ENCODE data around the gene TMED5.

TMED5 gene

DNA sequence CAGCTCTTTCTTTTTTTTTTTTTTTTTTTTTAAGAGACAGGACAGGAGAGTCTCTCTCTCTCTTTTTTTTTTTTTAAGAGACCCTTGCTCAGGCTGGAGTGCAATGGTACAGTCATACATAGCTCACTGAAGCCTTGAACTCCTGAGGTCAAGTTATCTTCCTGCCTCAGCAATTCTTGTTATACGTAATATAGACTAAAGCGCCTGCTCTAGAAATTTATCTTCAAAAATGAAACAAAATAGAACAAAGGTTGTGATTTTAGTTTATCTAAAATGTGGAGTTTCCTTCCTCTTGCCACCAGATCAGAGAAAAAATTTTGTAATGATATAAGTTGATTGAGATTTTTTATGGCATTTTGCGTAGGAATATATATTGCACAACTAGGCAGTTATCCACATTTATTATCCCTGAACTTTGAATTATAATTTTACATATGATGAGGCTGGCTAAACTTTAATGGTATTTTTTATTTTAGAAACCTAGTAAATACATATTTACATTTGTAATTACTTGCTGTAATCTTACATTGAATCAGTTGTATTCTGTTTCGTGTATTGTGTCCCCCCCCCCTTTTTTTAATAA is 56.9 kb downstream of the TMED5 start:
- DNase-seq (ENCODE audit: low read depth in 2 of 2), result no peak

DNA sequence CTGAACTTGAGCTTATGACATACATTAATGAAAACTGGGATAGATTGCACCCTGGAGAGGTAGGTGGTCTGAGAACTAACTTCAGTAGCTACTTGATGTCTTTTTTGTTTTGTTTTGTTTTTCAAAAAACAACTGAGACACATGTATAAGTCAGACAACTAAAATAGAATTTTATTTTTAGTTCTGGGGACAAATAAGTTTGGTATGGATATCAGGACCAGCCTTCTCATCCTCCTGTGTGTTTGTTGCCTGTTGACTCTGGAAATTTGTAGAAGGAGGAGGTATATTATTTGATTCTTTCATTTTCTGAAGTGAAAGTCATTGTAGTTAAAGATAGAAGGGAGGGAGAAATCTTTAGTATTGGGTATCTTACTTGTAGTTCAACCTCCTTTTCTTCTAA is 59.6 kb downstream of the TMED5 start:
- DNase-seq (ENCODE audit: low read depth in 2 of 2), result no peak

DNA sequence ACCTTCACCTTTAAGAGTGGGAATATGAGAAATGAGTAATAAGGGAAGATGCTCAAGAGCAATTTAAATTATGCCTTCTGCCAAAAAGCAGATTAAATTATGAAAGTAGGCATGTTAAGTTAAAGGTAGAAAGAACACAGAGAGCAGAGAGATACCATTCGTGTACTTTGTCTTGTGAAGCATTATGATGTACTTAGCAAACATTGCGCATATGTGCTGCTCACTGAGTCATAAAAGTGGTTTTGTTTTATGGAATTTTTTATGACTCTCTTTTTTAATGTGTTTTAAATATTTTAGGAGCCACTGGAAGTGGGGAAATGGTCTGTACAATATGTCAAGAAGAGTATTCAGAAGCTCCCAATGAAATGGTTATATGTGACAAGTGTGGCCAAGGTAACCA is 65.8 kb downstream of the TMED5 start:
- no peak for DNase-seq (ENCODE audit: low read depth in 2 of 2)

GRCh38 chr1:93113127-93113526 is 67.1 kb downstream of the TMED5 start:
- DNase-seq (ENCODE audit: low read depth in 2 of 2), result no peak

DNA sequence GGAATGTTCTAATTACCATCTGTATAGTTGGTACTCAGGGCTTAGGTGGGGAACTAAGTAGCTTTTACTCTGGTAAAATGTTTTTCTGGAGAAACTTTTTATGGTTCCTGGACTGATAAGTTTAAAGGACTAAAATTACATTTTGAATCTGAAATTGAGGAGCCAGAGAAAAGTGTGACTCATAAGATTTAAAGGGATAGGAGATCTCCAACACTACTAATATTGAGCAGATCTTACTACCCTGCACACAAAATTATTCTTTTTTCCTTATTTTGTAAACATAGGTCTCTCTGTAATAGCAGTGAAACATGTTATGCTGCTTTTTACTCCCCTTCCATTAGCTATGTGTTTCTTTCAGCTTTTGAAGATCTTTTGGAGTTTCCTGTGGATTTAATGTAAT is 68.7 kb downstream of the TMED5 start:
- DNase-seq (ENCODE audit: low read depth in 2 of 2), result no peak

- DNase-seq (ENCODE audit: low read depth in 2 of 2), result no peak
Measured at GRCh38 chr1:93111065-93111464, 69.1 kb downstream of the TMED5 start.

DNA sequence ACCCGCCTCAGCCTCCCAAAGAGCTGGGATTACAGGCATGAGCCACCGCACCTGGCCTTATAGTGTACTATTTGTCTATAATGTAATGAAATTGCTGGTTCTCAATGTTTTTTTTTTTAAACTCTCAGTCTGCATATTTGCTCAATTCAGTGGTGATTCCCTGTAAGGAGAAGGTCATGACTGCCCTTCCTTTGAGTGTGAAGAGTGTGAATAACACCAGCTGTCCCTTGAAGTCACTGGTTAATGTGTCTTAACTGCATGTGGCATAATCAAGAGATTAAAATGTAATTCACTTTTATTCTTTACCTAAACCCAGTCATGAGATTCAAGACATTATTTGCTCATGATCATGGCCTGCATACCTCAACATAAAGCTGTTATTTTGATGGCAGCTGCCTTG is 70.6 kb downstream of the TMED5 start:
- DNase-seq (ENCODE audit: low read depth in 2 of 2), result no peak

GRCh38 chr1:93108335-93108734 is 71.9 kb downstream of the TMED5 start:
- no peak for DNase-seq (ENCODE audit: low read depth in 2 of 2)

DNA sequence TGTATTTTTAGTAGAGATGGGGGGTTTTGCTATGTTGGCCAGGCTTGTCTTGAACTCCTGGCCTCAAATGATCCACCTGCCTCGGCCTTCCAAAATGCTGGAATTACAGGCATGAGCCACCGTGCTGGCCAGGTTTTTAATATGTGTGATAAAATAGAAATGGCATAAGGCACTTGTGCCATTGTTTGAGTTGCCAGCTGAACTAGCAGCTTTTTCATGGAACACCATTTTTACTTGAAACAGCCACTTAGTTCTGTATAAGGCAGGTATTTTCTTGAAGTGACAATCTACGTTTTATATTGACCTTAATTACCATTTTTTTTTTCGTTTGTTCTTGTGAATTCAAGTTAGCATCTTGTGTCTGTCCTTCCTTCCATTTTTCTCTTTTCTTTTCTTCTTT is 72.8 kb downstream of the TMED5 start:
- no peak for DNase-seq (ENCODE audit: low read depth in 2 of 2)

- DNase-seq (ENCODE audit: low read depth in 2 of 2), result no peak
Measured at GRCh38 chr1:93106226-93106625, 74.0 kb downstream of the TMED5 start.

- no peak for DNase-seq (ENCODE audit: low read depth in 2 of 2)
Measured at GRCh38 chr1:93102142-93102541, 78.1 kb downstream of the TMED5 start.

All from stimulated activated CD4-positive, alpha-beta T cell treated with anti-CD3 and anti-CD28 coated beads, Interleukin-4, amount 100 ng/mL, for 48 hours (primary cell).